ENCODE results near the gene WBP2NL. TPM values are rescaled to one million over a fixed set of nuclear protein-coding genes. Genes with fewer than 3 reads are reported as not detected.

Gene WBP2NL
- total RNA-seq, 1 experiment from 2014 or later: 1.0 TPM

- no peak for TF ChIP-seq CTCF (IDR thresholded peaks at IDR 0.05; ENCODE audit: insufficient read depth in 1 of 2, low read depth in 1 of 2, low read length in 1 of 2, severe bottlenecking in 1 of 2, unreplicated experiment in 1 of 2)
- Histone ChIP-seq H3K36me3 (ENCODE audit: control insufficient read depth, insufficient read depth, low read length) (no peaks in the 10 kb centered on the region), H3K9me3 (no peaks in the 10 kb centered on the region), H3K4me1 (peaks cover 11% of the 10 kb centered on the region), H3K4me3 (ENCODE audit: low read depth, low read length) (no peak within 1 kb of the TSS), H3K27me3 (replicated peaks; ENCODE audit: control insufficient read depth, insufficient read depth, low read length) (no peaks in the 10 kb centered on the region)
- Mint-ChIP-seq H3K27ac (ENCODE audit: unreplicated experiment) (no peak within 1 kb of the TSS), H3K9me3 (ENCODE audit: unreplicated experiment) (no peaks in the 10 kb centered on the region), H3K4me3 (ENCODE audit: unreplicated experiment) (no peak within 1 kb of the TSS), H3K27me3 (ENCODE audit: insufficient read depth, unreplicated experiment) (no peaks in the 10 kb centered on the region), H3K36me3 (ENCODE audit: insufficient read depth, unreplicated experiment) (peaks cover under 1% of the 10 kb centered on the region), H3K4me1 (ENCODE audit: low read depth, unreplicated experiment) (peaks cover 6% of the 10 kb centered on the region)
- DNase-seq: no peak
- ChIA-PET POLR2A (no interaction called here), CTCF (no interaction called here)
- intact Hi-C loops (cut with micrococcal nuclease; ENCODE audit: unreplicated experiment): no loop called here
- BruUV-seq (replicated peaks): no TSS peak
Measured at GRCh38 chr22:41951898-41952474, 46.6 kb upstream of the WBP2NL start, which contains the start of gene SMIM45. Gene SMIM45 (plus strand): TSS chr22:41952150.

- CTCF ChIA-PET: no interaction called here
Measured at GRCh38 chr22:41952713-41953112, 45.9 kb upstream of the WBP2NL start.

GRCh38 chr22:41957941-41958556 lies 40.5 kb upstream of the WBP2NL start:
- CTCF ChIA-PET: no interaction called here

More at GRCh38 chr22:41952713-41953112, 45.9 kb upstream of the WBP2NL start:
- intact Hi-C loops (cut with micrococcal nuclease; ENCODE audit: unreplicated experiment): no loop called here
- H3K9me3 ChIP-seq: no peaks in the 10 kb centered on the region
- H3K4me1 ChIP-seq: peaks cover 6% of the 10 kb centered on the region
- Mint-ChIP-seq H3K4me3 (ENCODE audit: unreplicated experiment) (no peak overlapping the region), H3K36me3 (ENCODE audit: insufficient read depth, unreplicated experiment) (no peaks in the 10 kb centered on the region), H3K27ac (ENCODE audit: unreplicated experiment) (no peak overlapping the region), H3K27me3 (ENCODE audit: insufficient read depth, unreplicated experiment) (no peaks in the 10 kb centered on the region), H3K4me1 (ENCODE audit: low read depth, unreplicated experiment) (peaks cover 6% of the 10 kb centered on the region), H3K9me3 (ENCODE audit: unreplicated experiment) (no peaks in the 10 kb centered on the region)
- no peak for DNase-seq
- no peaks in the 10 kb centered on the region for H3K36me3 ChIP-seq (ENCODE audit: control insufficient read depth, insufficient read depth, low read length)
- TF ChIP-seq CTCF (IDR thresholded peaks at IDR 0.05; ENCODE audit: insufficient read depth in 1 of 2, low read depth in 1 of 2, low read length in 1 of 2, severe bottlenecking in 1 of 2, unreplicated experiment in 1 of 2): no peak
- POLR2A ChIA-PET: no interaction called here
- H3K27me3 ChIP-seq (replicated peaks; ENCODE audit: control insufficient read depth, insufficient read depth, low read length): no peaks in the 10 kb centered on the region
- no TSS peak for BruUV-seq (replicated peaks)
- H3K4me3 ChIP-seq (ENCODE audit: low read depth, low read length): no peak overlapping the region

More at GRCh38 chr22:41957941-41958556, 40.5 kb upstream of the WBP2NL start:
- no TSS peak for BruUV-seq (replicated peaks)
- Mint-ChIP-seq H3K36me3 (ENCODE audit: insufficient read depth, unreplicated experiment) (no peaks in the 10 kb centered on the region), H3K27ac (ENCODE audit: unreplicated experiment) (no peak overlapping the region), H3K27me3 (ENCODE audit: insufficient read depth, unreplicated experiment) (no peaks in the 10 kb centered on the region), H3K4me3 (ENCODE audit: unreplicated experiment) (no peak overlapping the region), H3K9me3 (ENCODE audit: unreplicated experiment) (no peaks in the 10 kb centered on the region), H3K4me1 (ENCODE audit: low read depth, unreplicated experiment) (no peaks in the 10 kb centered on the region)
- intact Hi-C loops (cut with micrococcal nuclease; ENCODE audit: unreplicated experiment): no loop called here
- Histone ChIP-seq H3K4me3 (ENCODE audit: low read depth, low read length) (no peak overlapping the region), H3K9me3 (no peaks in the 10 kb centered on the region), H3K27me3 (replicated peaks; ENCODE audit: control insufficient read depth, insufficient read depth, low read length) (no peaks in the 10 kb centered on the region), H3K36me3 (ENCODE audit: control insufficient read depth, insufficient read depth, low read length) (no peaks in the 10 kb centered on the region), H3K4me1 (no peaks in the 10 kb centered on the region)
- POLR2A ChIA-PET: no interaction called here
- TF ChIP-seq CTCF (IDR thresholded peaks at IDR 0.05; ENCODE audit: insufficient read depth in 1 of 2, low read depth in 1 of 2, low read length in 1 of 2, severe bottlenecking in 1 of 2, unreplicated experiment in 1 of 2): no peak
- DNase-seq: no peak

Measured in Caco-2 (cell line).